Measurements from ENCODE around the gene BIN1.
A peak's percentile ranks its signal among the peaks of the same experiment; 100 is the strongest.

BIN1 gene

GRCh38 chr2:127090281-127091120 is 16.5 kb downstream of the BIN1 start:
- no peak for DNase-seq (ENCODE audit: low spot score)

GRCh38 chr2:127089478-127090235 is 17.3 kb downstream of the BIN1 start:
- no peak for DNase-seq (ENCODE audit: low spot score)

GRCh38 chr2:127088706-127089105 is 18.2 kb downstream of the BIN1 start:
- DNase-seq (ENCODE audit: low spot score), result no peak

- no peak for DNase-seq (ENCODE audit: low spot score)
Measured at GRCh38 chr2:127087791-127088495, 19.0 kb downstream of the BIN1 start.

GRCh38 chr2:127086990-127087790 is 19.8 kb downstream of the BIN1 start:
- no peak for DNase-seq (ENCODE audit: low spot score)

GRCh38 chr2:127085317-127085681 is 21.7 kb downstream of the BIN1 start:
- DNase-seq (ENCODE audit: low spot score), result no peak

GRCh38 chr2:127084611-127085316 is 22.2 kb downstream of the BIN1 start:
- DNase-seq (ENCODE audit: low spot score), result no peak

GRCh38 chr2:127083819-127084503 is 23.0 kb downstream of the BIN1 start:
- no peak for DNase-seq (ENCODE audit: low spot score)

- no peak for DNase-seq (ENCODE audit: low spot score)
Measured at GRCh38 chr2:127082974-127083373, 24.0 kb downstream of the BIN1 start.

- no peak for DNase-seq (ENCODE audit: low spot score)
Measured at GRCh38 chr2:127081826-127082633, 24.9 kb downstream of the BIN1 start.

GRCh38 chr2:127080938-127081755 is 25.8 kb downstream of the BIN1 start:
- DNase-seq (ENCODE audit: low spot score), result no peak

GRCh38 chr2:127080226-127080937 is 26.6 kb downstream of the BIN1 start:
- peak; percentile 90 for DNase-seq (ENCODE audit: low spot score)

GRCh38 chr2:127079358-127079920 is 27.5 kb downstream of the BIN1 start:
- no peak for DNase-seq (ENCODE audit: low spot score)

GRCh38 chr2:127078666-127079270 is 28.2 kb downstream of the BIN1 start:
- DNase-seq (ENCODE audit: low spot score), result no peak

- DNase-seq (ENCODE audit: low spot score), result no peak
Measured at GRCh38 chr2:127078028-127078427, 28.9 kb downstream of the BIN1 start.

GRCh38 chr2:127076924-127077323 is 30.0 kb downstream of the BIN1 start:
- no peak for DNase-seq (ENCODE audit: low spot score)

- DNase-seq (ENCODE audit: low spot score), result no peak
Measured at GRCh38 chr2:127076290-127076689, 30.7 kb downstream of the BIN1 start.

All from HuH-7 (cell line).